NOMO-1 (cell line): Measurements from ENCODE around the gene CSNK1G2.
"Not testable (repeated sequence)": the region's sequence is repeated elsewhere in the genome, so short reads cannot be mapped to it uniquely, and the experiment has no call there.

Experiments used
- DNase-seq, 2 experiments: peaks; one replicate each; lab custom pipeline; 2025; ENCODE audit not compliant: unreplicated experiment in 2 of 2; lab: John Stamatoyannopoulos, UW

The CSNK1G2 gene

DNA sequence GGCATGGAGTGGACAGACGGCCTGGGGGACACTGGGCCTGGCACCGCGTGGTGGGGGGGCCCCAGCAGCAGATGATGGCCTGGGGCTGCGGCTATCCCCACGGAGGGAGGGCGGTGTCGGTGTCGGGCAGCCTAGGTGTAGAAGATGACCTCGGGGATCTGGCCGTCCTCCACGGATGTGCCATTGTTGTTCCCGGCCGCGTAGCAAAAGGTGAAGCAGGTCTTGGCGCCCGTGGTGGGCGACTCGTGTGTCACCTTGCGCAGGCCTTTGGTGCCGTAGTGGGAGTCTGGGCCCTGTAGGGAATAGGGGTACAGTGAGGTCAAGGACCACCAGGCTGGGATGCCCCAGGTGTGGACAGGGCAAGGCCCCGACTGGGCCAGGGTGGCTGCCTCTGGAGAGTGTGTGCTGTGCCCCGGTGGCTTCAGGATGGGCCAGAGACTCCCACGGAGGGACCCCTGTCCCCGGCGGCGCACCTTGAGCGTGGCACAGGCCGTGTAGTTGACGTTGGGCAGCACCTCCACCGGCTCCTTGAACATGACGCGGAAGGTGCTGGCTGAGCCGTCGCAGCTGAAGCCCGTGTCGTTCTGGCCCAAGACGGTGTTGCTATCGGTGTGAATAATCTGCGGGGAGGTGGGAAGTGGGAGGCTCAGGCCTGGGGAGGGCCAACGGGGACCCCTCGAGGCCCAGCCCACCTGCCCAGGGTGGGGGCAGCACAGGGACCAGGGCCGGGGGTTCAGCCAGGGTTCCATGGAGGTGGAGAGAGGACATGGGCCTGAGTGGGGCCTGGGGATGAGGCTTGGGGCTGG lies 45.6 kb downstream of the CSNK1G2 start:
- no peak for DNase-seq

DNA sequence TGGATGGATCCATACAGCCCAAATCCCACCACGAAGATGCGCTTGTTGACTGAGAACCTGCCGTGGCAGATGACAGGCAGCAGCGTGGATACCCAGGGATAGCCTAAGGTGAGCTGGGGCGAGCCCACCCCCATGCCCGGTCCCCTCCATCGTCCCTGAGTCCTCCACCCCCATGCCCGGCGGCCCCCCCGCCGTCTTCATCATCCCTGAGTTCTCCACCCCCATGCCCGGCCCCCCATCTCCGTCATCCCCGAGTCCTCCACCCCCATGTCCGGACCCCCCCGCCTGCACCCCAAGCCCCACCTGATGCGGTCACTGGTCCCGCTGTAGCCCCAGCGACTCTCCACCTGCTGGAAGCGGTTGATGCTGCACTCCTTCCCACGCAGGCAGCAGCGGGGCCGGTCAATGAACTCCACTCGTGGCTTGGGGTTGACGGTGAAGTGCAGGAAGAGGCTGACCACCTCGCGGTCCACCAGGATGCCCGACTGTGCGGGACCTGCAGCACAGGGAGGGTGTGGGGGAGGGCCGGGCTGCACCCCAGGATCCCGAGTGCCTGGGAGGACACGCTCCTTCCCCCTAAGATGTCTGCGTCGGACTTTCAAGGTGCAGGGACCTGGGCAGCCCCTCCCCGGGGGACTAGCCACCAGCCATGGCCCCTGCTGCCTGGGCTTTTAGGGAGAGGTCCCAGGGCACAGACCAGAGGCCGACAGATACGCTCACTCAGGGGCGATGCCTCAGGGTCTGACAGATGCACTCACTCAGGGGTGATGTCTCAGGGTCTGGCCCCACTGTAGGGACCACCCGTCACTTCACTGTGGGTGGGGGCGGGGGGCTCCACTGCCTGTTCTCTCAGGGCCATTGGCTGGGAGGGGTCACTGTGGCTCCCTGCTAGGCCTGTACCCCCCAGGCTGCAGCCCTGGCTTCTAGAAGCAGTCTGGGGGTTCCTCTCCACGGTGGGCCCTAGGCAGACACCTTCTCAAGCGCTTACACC lies 46.5 kb downstream of the CSNK1G2 start:
- DNase-seq: no peak

DNA sequence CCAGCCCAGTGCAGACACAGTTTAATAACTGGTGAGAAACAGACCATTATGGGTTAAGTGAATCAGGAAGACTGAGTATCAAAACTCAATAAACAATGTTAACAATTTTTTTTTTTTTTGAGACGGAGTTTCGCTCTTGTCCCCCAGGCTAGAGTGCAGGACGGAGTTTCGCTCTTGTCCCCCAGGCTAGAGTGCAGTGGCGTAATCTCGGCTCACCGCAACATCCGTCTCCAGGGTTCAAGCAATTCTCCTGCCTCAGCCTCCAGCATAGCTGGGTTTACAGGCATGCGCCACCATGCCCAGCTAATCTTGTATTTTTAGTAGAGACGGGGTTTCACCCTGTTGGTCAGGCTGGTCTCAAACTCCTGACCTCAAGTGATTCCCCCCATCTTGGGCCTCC lies 47.5 kb downstream of the CSNK1G2 start:
- not testable (repeated sequence) for DNase-seq

DNA sequence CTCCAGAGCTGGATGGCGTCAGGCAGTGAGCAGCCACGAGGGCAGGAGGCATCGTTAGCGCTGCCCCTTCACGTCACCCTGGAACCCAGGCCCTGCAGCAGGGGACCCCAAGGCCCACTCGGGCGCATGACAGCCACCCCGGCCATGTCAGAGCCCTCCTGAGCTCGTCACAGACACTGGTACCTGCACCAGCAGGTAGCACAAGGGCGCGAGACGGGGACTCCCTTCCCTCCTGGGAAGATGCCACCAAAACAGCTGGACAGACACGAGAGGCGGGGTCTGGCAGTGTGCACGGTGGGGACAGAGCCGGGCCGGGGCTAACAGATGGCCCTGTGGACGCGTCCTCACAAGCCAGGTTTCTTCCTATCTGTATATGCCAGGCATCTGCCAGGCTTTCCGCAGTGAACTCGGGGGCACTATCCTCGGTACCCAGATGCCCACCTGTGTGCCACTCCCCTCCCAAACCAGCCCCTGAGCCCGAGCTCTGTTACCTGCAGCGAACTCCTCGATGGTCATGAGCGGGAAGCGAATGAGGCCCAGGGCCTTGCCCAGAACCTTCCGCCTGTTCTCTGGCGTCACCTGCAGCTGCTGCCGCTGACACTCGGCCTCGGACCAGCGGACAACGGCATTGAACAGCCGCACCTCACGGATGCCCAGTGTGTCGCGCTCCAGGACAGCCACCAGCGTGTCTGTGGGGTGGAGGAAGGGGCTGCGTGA lies 48.7 kb downstream of the CSNK1G2 start:
- DNase-seq: no peak

DNA sequence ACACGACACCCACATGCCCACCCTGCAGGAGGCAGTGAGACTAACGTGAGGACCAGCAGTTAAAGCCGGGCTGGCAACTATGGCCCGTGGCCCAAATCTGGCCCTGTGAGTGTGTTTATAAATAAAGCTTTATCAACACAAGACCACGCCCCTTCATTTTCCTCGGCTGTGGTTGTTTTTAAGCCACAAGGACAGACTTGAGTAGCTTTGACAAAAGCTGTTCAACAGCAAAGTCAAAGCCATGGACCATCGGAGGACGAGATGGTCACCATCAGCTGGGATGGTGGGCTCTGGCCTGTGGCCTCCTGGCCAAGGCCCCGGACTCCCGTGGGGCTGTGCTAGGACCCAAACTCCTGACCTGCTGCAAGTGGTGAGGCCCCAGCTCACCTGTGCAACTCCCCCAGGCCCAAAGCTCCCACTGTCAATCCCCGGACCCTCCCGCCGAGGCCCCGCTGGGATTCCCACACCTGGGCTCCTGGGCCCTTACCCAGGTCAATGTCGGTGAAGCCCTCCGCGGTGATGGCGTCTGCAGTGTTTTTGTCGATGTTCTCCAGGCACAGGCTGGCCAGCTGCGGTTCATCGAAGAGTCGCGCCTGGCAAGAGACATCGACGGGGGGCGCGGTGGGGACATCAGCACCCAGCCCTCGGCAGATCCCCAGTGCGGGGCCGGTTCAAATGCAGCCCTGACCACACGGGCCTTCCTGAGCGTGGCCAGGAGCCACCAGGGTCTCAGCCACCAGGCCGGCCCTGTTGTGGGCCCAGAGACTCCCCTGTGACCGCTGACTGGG lies 49.5 kb downstream of the CSNK1G2 start:
- DNase-seq: no peak

GRCh38 chr19:1991018-1991913 lies 50.3 kb downstream of the CSNK1G2 start:
- DNase-seq: no peak

DNA sequence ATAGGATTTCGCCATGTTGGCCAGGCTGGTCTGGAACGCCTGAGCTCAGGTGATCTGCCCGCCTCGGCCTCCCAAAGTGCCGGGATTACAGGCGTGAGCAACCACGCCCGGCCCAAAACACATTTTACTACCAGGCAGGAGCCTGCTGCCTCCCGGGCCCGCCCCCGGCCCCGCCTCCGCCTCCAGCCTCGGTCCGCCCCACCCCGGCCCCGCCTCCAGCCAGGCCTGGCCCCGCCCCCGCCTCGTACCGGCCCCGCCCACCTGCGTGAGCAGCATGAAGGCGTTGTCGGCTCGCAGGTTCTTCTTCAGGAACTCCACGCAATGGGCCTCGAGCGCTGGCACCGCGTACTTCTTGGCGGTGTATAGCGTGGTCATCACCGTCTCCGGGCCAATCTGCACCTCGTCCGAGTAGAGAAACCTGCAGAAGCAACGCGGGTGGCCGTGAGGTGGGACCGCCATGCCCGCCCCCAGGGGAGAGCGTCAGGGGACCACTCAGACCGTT lies 51.8 kb downstream of the CSNK1G2 start:
- no peak for DNase-seq

DNA sequence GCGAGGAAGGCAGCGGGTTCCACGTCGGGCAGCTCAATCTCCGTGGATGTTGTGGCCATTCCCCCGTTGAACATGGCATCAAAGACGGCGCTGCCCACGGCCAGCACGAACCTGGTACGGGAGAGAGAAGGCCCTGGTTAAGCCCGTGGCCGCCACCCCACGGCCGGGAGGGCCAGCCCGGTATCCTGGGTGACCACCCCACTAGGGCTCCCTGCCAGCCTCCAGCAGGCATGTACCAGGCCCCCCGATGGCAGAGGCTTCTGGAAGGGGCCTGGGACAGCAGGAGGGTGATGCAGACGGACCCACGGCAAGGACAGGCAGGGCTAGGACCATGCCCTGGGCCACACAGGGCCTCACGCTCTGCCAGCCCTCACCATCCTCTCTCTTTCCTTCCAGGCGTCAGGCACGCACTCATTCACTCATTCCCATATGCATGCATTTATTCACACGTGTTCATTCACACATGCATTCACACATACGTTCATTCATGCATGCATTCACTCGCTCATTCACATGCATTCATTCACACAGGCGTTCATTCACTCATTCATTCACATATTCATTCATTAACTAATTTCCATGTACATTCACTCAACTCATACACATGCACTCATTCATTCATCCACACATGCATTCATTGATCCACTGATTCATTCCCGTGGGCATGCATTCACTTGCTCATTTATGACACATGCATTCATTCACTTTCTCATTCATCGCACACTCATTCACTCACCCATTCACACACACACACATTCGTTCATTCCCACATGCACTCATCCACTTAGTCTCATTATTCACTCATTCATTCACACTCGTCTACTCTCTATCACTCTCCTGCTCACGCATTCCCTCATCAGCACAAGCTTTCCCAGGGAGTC lies 56.6 kb downstream of the CSNK1G2 start:
- no peak for DNase-seq

- DNase-seq: no peak
These were observed 58.0 kb downstream of the CSNK1G2 start for GRCh38 chr19:1998712-1999708.

GRCh38 chr19:1999856-2000515 lies 59.0 kb downstream of the CSNK1G2 start:
- DNase-seq: no peak

- DNase-seq: no peak
These were observed 62.9 kb downstream of the CSNK1G2 start for GRCh38 chr19:2003874-2004273.

- DNase-seq: no peak
These were observed 69.2 kb downstream of the CSNK1G2 start for GRCh38 chr19:2010135-2010668.

DNA sequence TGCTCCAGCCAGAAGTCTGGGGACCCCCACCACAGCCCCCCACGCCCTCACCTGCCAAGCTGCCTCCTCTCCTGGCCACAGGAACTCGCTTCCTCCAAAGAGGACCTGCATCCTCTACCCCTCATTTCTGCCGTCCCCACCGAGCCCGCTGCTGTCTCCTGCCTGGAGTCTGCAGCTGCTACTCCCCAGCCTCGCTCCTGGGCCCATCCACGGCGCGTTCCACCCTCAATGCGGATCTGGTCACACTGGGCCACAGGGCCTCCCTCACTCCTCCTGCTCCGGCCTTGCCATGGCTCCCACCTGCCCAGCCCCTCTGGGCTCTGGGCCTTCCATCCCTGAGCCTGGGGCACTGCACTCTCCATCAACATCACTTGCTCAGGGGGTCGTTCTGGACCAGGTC lies 70.2 kb downstream of the CSNK1G2 start:
- DNase-seq: no peak

GRCh38 chr19:2012941-2013682 lies 72.1 kb downstream of the CSNK1G2 start:
- DNase-seq: no peak

DNA sequence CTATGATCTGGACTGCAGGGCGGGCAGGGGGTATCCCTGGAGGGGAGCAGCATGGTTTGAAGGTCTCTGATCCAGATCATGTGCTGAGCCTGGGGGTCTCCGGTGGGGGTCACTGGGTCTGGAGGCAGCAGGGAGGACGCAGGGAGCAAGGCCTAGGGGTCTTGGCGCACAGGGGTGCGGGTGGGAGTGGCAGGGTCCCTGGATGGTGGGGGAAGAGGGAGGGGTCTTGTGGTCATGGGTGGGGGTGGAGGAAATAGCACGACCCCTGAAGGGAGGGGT lies 72.7 kb downstream of the CSNK1G2 start:
- no peak for DNase-seq

DNA sequence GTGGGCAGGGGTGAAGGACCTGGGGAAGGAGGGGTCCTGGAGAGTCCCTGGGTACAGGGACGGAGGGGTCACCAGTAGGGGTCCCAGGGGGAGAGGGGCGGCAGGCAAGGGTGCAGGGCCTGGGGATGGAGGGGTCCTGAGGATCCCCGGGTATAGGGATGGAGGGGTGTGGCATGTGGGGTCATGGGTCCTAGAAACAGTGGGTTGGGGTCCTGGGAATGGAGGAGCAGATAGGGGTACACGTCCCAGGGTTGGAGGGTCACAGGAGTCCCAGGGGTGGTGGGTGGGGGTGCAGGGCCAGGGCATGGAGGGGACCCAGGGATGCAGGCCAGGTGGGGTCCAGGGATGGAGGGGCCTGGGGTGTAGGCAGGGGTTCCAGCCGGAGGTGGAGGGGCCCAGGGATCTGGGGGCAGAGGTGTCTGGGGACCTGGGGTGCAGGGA lies 73.2 kb downstream of the CSNK1G2 start:
- no peak for DNase-seq
